ENCODE results near the gene CYTIP. TPM values are rescaled to one million over a fixed set of nuclear protein-coding genes. Genes with fewer than 3 reads are reported as not detected.
A peak's percentile ranks its signal among the peaks of the same experiment; 100 is the strongest.

The CYTIP gene
- total RNA-seq, 1 donor from 2014 or later, result 1.0 TPM

DNA sequence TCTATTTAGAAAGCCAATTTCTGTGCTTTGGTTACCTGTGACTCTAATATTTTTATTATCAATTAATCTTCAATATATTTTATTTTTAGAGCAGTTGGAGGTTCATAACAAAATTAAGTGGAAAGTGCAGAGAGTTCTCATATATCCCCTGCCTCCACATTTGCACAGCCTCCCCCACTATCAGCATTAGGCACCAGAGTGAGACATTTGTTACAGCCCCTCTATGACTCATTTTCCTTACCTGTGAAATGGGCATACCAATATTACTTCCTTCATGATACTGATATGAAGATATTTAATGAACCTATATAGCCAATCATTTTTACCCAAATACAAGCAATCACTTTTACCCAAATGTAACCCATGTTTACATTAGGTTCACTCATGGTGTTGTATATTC is 34.0 kb upstream of the CYTIP start:
- Histone ChIP-seq H3K4me3 (ENCODE audit: low read length in 3 of 3) (no peak overlapping the region), H3K9me3 (ENCODE audit: control insufficient read depth in 3 of 3, low read length in 3 of 3) (no peaks in the 10 kb centered on the region), H3K27ac (ENCODE audit: low read depth, low read length) (no peak overlapping the region), H3K4me1 (ENCODE audit: control insufficient read depth in 3 of 3, insufficient read depth in 3 of 3, low read length in 3 of 3) (peaks cover 4 to 15% (median 9%) of the 10 kb centered on the region in 3 donors), H3K36me3 (ENCODE audit: control insufficient read depth in 3 of 3, insufficient read depth in 3 of 3, low read length in 3 of 3) (no peaks in the 10 kb centered on the region), H3K27me3 (ENCODE audit: control insufficient read depth in 3 of 3, insufficient read depth in 3 of 3, low read length in 3 of 3) (no peaks in the 10 kb centered on the region), H3K9ac (ENCODE audit: low read depth in 1 of 3, low read length in 3 of 3) (no peak overlapping the region)

- no peaks in the 10 kb centered on the region for H3K36me3 ChIP-seq (ENCODE audit: control insufficient read depth in 3 of 3, insufficient read depth in 3 of 3, low read length in 3 of 3)
- no peak overlapping the region for H3K27ac ChIP-seq (ENCODE audit: low read depth, low read length)
- no peaks in the 10 kb centered on the region for H3K9me3 ChIP-seq (ENCODE audit: control insufficient read depth in 3 of 3, low read length in 3 of 3)
- no peak overlapping the region for H3K9ac ChIP-seq (ENCODE audit: low read depth in 1 of 3, low read length in 3 of 3)
- H3K4me1 ChIP-seq (ENCODE audit: control insufficient read depth in 3 of 3, insufficient read depth in 3 of 3, low read length in 3 of 3), result peaks cover 4 to 15% (median 9%) of the 10 kb centered on the region in 3 donors
- no peaks in the 10 kb centered on the region for H3K27me3 ChIP-seq (ENCODE audit: control insufficient read depth in 3 of 3, insufficient read depth in 3 of 3, low read length in 3 of 3)
- no peak overlapping the region for H3K4me3 ChIP-seq (ENCODE audit: low read length in 3 of 3)
Measured at GRCh38 chr2:157476953-157477709, 33.2 kb upstream of the CYTIP start.

- no peak overlapping the region for H3K9ac ChIP-seq (ENCODE audit: low read depth in 1 of 3, low read length in 3 of 3)
- H3K4me3 ChIP-seq (ENCODE audit: low read length in 3 of 3), result no peak overlapping the region
- H3K36me3 ChIP-seq (ENCODE audit: control insufficient read depth in 3 of 3, insufficient read depth in 3 of 3, low read length in 3 of 3), result no peaks in the 10 kb centered on the region
- peaks cover 4 to 14% (median 9%) of the 10 kb centered on the region in 3 donors for H3K4me1 ChIP-seq (ENCODE audit: control insufficient read depth in 3 of 3, insufficient read depth in 3 of 3, low read length in 3 of 3)
- no peaks in the 10 kb centered on the region for H3K9me3 ChIP-seq (ENCODE audit: control insufficient read depth in 3 of 3, low read length in 3 of 3)
- no peak overlapping the region for H3K27ac ChIP-seq (ENCODE audit: low read depth, low read length)
- H3K27me3 ChIP-seq (ENCODE audit: control insufficient read depth in 3 of 3, insufficient read depth in 3 of 3, low read length in 3 of 3), result no peaks in the 10 kb centered on the region
Measured at GRCh38 chr2:157475722-157476390, 32.0 kb upstream of the CYTIP start.

GRCh38 chr2:157473581-157473980 is 29.7 kb upstream of the CYTIP start:
- no peak overlapping the region for H3K4me3 ChIP-seq (ENCODE audit: low read length in 3 of 3)
- no peaks in the 10 kb centered on the region for H3K4me1 ChIP-seq (ENCODE audit: control insufficient read depth in 3 of 3, insufficient read depth in 3 of 3, low read length in 3 of 3)

DNA sequence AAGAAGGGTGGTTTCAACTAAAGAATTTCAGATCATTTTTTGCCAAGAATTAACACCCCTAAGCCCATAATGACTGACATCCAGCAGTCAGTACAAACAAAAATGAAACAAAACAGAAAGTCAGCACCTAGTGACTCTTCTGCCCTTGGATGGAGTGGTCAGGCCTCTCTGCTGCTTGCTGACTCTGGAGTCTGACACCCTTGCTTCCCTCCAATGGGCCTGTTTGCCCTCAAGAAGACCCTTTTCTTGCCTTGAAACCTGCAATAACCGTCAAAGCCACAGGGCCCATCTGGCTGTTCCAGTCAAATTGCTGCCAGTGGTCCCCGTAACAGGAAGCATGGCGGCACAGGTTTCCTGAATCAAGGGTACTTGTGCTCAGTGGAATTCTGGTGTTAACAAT is 27.2 kb upstream of the CYTIP start:
- no peaks in the 10 kb centered on the region for H3K4me1 ChIP-seq (ENCODE audit: control insufficient read depth in 3 of 3, insufficient read depth in 3 of 3, low read length in 3 of 3)
- no peaks in the 10 kb centered on the region for H3K27me3 ChIP-seq (ENCODE audit: control insufficient read depth in 3 of 3, insufficient read depth in 3 of 3, low read length in 3 of 3)
- H3K9me3 ChIP-seq (ENCODE audit: control insufficient read depth in 3 of 3, low read length in 3 of 3), result no peaks in the 10 kb centered on the region
- no peak overlapping the region for H3K4me3 ChIP-seq (ENCODE audit: low read length in 3 of 3)
- H3K36me3 ChIP-seq (ENCODE audit: control insufficient read depth in 3 of 3, insufficient read depth in 3 of 3, low read length in 3 of 3), result no peaks in the 10 kb centered on the region
- no peak overlapping the region for H3K27ac ChIP-seq (ENCODE audit: low read depth, low read length)
- no peak overlapping the region for H3K9ac ChIP-seq (ENCODE audit: low read depth in 1 of 3, low read length in 3 of 3)

More at GRCh38 chr2:157473581-157473980, 29.7 kb upstream of the CYTIP start:
- Histone ChIP-seq H3K27ac (ENCODE audit: low read depth, low read length) (no peak overlapping the region), H3K9me3 (ENCODE audit: control insufficient read depth in 3 of 3, low read length in 3 of 3) (no peaks in the 10 kb centered on the region), H3K36me3 (ENCODE audit: control insufficient read depth in 3 of 3, insufficient read depth in 3 of 3, low read length in 3 of 3) (no peaks in the 10 kb centered on the region), H3K27me3 (ENCODE audit: control insufficient read depth in 3 of 3, insufficient read depth in 3 of 3, low read length in 3 of 3) (no peaks in the 10 kb centered on the region), H3K9ac (ENCODE audit: low read depth in 1 of 3, low read length in 3 of 3) (no peak overlapping the region)

DNA sequence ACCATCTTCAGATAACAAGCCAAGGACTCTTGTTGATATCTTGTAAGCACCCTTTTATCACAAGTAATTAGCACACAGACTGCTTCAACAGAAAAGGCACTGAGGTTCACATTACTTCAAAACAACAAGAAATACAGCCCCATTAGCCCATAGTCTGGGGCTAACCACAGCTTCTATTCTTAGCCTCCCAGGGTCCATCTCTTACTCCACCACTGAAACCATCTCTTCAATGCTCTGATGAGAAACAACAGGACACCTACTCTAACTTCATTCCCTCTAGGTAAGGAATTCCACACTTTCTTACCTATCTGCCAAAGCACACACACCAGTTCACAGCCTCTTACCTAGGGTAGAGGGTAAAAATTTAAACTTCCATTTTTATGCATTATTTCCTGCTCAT is 26.4 kb upstream of the CYTIP start:
- no peak overlapping the region for H3K9ac ChIP-seq (ENCODE audit: low read depth in 1 of 3, low read length in 3 of 3)
- no peak overlapping the region for H3K27ac ChIP-seq (ENCODE audit: low read depth, low read length)
- no peak overlapping the region for H3K4me3 ChIP-seq (ENCODE audit: low read length in 3 of 3)
- no peaks in the 10 kb centered on the region for H3K9me3 ChIP-seq (ENCODE audit: control insufficient read depth in 3 of 3, low read length in 3 of 3)
- no peaks in the 10 kb centered on the region for H3K27me3 ChIP-seq (ENCODE audit: control insufficient read depth in 3 of 3, insufficient read depth in 3 of 3, low read length in 3 of 3)
- no peaks in the 10 kb centered on the region for H3K36me3 ChIP-seq (ENCODE audit: control insufficient read depth in 3 of 3, insufficient read depth in 3 of 3, low read length in 3 of 3)
- H3K4me1 ChIP-seq (ENCODE audit: control insufficient read depth in 3 of 3, insufficient read depth in 3 of 3, low read length in 3 of 3), result no peaks in the 10 kb centered on the region

DNA sequence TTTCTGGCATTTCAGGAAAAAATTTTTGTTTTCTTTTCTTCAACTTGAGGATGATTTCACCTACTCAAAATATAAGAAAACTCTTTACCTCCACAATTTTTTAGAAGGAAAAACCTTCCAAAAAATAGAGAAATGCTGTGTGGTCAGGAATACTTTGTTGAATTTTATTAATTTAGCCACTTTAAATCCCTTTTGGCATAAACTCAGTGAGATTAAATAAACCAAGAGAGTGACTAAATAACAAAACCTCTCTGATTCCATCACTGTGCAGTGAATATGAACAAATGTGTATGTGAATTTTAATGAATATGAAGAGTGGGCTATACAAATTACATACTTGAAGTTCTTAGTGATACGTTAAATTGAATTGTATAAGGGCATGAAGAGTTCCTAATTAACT is 25.8 kb upstream of the CYTIP start:
- Histone ChIP-seq H3K27me3 (ENCODE audit: control insufficient read depth in 3 of 3, insufficient read depth in 3 of 3, low read length in 3 of 3) (no peaks in the 10 kb centered on the region), H3K4me1 (ENCODE audit: control insufficient read depth in 3 of 3, insufficient read depth in 3 of 3, low read length in 3 of 3) (no peaks in the 10 kb centered on the region), H3K27ac (ENCODE audit: low read depth, low read length) (no peak overlapping the region), H3K9me3 (ENCODE audit: control insufficient read depth in 3 of 3, low read length in 3 of 3) (no peaks in the 10 kb centered on the region), H3K36me3 (ENCODE audit: control insufficient read depth in 3 of 3, insufficient read depth in 3 of 3, low read length in 3 of 3) (no peaks in the 10 kb centered on the region), H3K4me3 (ENCODE audit: low read length in 3 of 3) (no peak overlapping the region), H3K9ac (ENCODE audit: low read depth in 1 of 3, low read length in 3 of 3) (no peak overlapping the region)

- H3K27ac ChIP-seq (ENCODE audit: low read depth, low read length), result peak overlapping the region; percentile 56
- no peaks in the 10 kb centered on the region for H3K4me1 ChIP-seq (ENCODE audit: control insufficient read depth in 3 of 3, insufficient read depth in 3 of 3, low read length in 3 of 3)
- no peaks in the 10 kb centered on the region for H3K36me3 ChIP-seq (ENCODE audit: control insufficient read depth in 3 of 3, insufficient read depth in 3 of 3, low read length in 3 of 3)
- H3K4me3 ChIP-seq (ENCODE audit: low read length in 3 of 3), result no peak overlapping the region
- H3K9ac ChIP-seq (ENCODE audit: low read depth in 1 of 3, low read length in 3 of 3), result no peak overlapping the region
- no peaks in the 10 kb centered on the region for H3K27me3 ChIP-seq (ENCODE audit: control insufficient read depth in 3 of 3, insufficient read depth in 3 of 3, low read length in 3 of 3)
- no peaks in the 10 kb centered on the region for H3K9me3 ChIP-seq (ENCODE audit: control insufficient read depth in 3 of 3, low read length in 3 of 3)
Measured at GRCh38 chr2:157468931-157469708, 25.2 kb upstream of the CYTIP start.

DNA sequence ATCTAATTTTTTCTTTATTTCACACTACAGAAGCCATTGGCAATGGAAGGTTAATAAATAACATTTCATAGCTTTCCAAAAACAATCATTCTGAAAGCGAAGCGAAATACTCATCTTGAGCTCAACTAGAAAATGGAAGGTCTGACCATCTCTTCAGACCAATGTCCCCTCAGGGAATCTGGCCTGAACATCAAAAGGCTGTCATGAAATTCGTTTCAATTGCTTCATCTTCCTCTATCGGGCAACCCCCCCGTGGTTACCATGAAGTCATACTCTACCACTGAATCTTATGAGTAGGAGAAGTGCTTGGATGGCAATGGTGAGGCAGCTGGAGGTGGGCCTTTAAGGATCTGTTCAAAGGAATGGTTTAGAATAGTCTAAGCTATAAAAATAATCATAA is 22.9 kb upstream of the CYTIP start:
- H3K4me1 ChIP-seq (ENCODE audit: control insufficient read depth in 3 of 3, insufficient read depth in 3 of 3, low read length in 3 of 3), result no peaks in the 10 kb centered on the region
- H3K9ac ChIP-seq (ENCODE audit: low read depth in 1 of 3, low read length in 3 of 3), result no peak overlapping the region
- H3K9me3 ChIP-seq (ENCODE audit: control insufficient read depth in 3 of 3, low read length in 3 of 3), result no peaks in the 10 kb centered on the region
- H3K27ac ChIP-seq (ENCODE audit: low read depth, low read length), result no peak overlapping the region
- no peak overlapping the region for H3K4me3 ChIP-seq (ENCODE audit: low read length in 3 of 3)
- no peaks in the 10 kb centered on the region for H3K36me3 ChIP-seq (ENCODE audit: control insufficient read depth in 3 of 3, insufficient read depth in 3 of 3, low read length in 3 of 3)
- H3K27me3 ChIP-seq (ENCODE audit: control insufficient read depth in 3 of 3, insufficient read depth in 3 of 3, low read length in 3 of 3), result no peaks in the 10 kb centered on the region

DNA sequence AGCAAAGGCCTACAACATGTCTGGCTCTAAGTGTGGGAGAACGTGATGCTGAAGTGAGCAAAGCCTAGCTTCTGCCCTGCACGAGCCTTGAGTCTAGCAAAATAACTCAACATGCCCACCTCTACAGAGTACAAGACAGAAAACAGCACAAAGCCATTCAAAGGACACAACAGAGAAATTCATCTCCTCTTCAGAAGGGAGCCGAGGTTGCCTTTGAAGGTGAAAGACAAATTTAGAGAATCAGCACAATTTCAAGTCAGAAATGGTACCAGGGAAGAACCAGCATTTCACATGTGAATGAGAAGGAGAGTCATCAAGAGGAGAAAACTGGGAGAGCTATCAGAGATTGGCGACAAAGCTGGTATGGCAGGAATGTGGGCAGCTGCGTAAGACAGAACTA is 21.7 kb upstream of the CYTIP start:
- Histone ChIP-seq H3K4me3 (ENCODE audit: low read length in 3 of 3) (no peak overlapping the region), H3K36me3 (ENCODE audit: control insufficient read depth in 3 of 3, insufficient read depth in 3 of 3, low read length in 3 of 3) (no peaks in the 10 kb centered on the region), H3K4me1 (ENCODE audit: control insufficient read depth in 3 of 3, insufficient read depth in 3 of 3, low read length in 3 of 3) (no peaks in the 10 kb centered on the region), H3K9ac (ENCODE audit: low read depth in 1 of 3, low read length in 3 of 3) (no peak overlapping the region), H3K9me3 (ENCODE audit: control insufficient read depth in 3 of 3, low read length in 3 of 3) (no peaks in the 10 kb centered on the region), H3K27ac (ENCODE audit: low read depth, low read length) (no peak overlapping the region), H3K27me3 (ENCODE audit: control insufficient read depth in 3 of 3, insufficient read depth in 3 of 3, low read length in 3 of 3) (no peaks in the 10 kb centered on the region)
